H9 (cell line): ENCODE results near the gene KIF16B. TPM values are rescaled to one million over a fixed set of nuclear protein-coding genes. Genes with fewer than 3 reads are reported as not detected.

Experiments
- DNase-seq: peaks from one replicate; pipeline ENCODE4 v3.0.0-alpha.2; 2017
- H2AFZ ChIP-seq: one replicate; pipeline ENCODE4 v1.6.1; 2013; ENCODE audit warnings: mild to moderate bottlenecking, low read length, control low read depth, moderate library complexity
- H2AK5ac ChIP-seq: 2 replicates; pipeline ENCODE4 v1.6.1; 2013; ENCODE audit warnings: low read length, control low read depth, mixed read lengths; ENCODE audit not compliant: insufficient read length
- H2BK120ac ChIP-seq: one replicate; pipeline ENCODE4 v1.6.1; 2013; ENCODE audit warnings: low read depth, mild to moderate bottlenecking, low read length, control low read depth, inconsistent platforms; ENCODE audit not compliant: poor library complexity, severe bottlenecking
- H2BK12ac ChIP-seq: 2 replicates; pipeline ENCODE4 v1.6.1; 2013; ENCODE audit warnings: low read length, control low read depth, mixed read lengths, low read depth; ENCODE audit not compliant: insufficient read length
- H2BK15ac ChIP-seq: 2 replicates; pipeline ENCODE4 v1.6.1; 2013; ENCODE audit warnings: low read depth, low read length, control low read depth
- H2BK20ac ChIP-seq: one replicate; pipeline ENCODE4 v1.6.1; 2013; ENCODE audit warnings: low read depth, mild to moderate bottlenecking, low read length, control low read depth, inconsistent platforms; ENCODE audit not compliant: poor library complexity, severe bottlenecking
- H2BK5ac ChIP-seq: 2 replicates; pipeline ENCODE4 v1.6.1; 2013; ENCODE audit warnings: low read length, control low read depth, mixed read lengths; ENCODE audit not compliant: insufficient read length
- H3K14ac ChIP-seq: 2 replicates; pipeline ENCODE4 v1.6.1; 2013; ENCODE audit warnings: low read length, control low read depth; ENCODE audit not compliant: insufficient read depth
- H3K18ac ChIP-seq: 2 replicates; pipeline ENCODE4 v1.6.1; 2013; ENCODE audit warnings: low read depth, mild to moderate bottlenecking, mixed read lengths, low read length, control low read depth; ENCODE audit not compliant: insufficient read length
- H3K23ac ChIP-seq: 2 replicates; pipeline ENCODE4 v1.6.1; 2013; ENCODE audit warnings: low read length, control low read depth, mixed read lengths, low read depth; ENCODE audit not compliant: insufficient read length
- H3K23me2 ChIP-seq: 2 replicates; pipeline ENCODE4 v1.6.1; 2013; ENCODE audit warnings: low read depth, mild to moderate bottlenecking, mixed read lengths, low read length, control low read depth; ENCODE audit not compliant: insufficient read length, poor library complexity, severe bottlenecking
- H3K27ac ChIP-seq: 2 replicates; pipeline ENCODE4 v1.5.1; 2013; ENCODE audit warnings: low read length, control low read depth, mixed read lengths, low read depth; ENCODE audit not compliant: insufficient read length
- H3K27me3 ChIP-seq: 2 replicates; pipeline ENCODE4 v1.6.1; 2013; ENCODE audit warnings: low read length, control low read depth, inconsistent platforms; ENCODE audit not compliant: insufficient read depth
- H3K4ac ChIP-seq: 2 replicates; pipeline ENCODE4 v1.6.1; 2013; ENCODE audit warnings: low read depth, mild to moderate bottlenecking, control low read depth, inconsistent platforms, low read length, moderate library complexity
- H3K4me1 ChIP-seq: 2 replicates; pipeline ENCODE4 v1.6.1; 2013; ENCODE audit warnings: low read length, control low read depth, inconsistent platforms; ENCODE audit not compliant: insufficient read depth
- H3K4me2 ChIP-seq: 2 replicates; pipeline ENCODE4 v1.6.1; 2013; ENCODE audit warnings: low read length, control low read depth, mixed read lengths; ENCODE audit not compliant: insufficient read length, insufficient read depth
- H3K56ac ChIP-seq: 2 replicates; pipeline ENCODE4 v1.6.1; 2013; ENCODE audit warnings: low read depth, mild to moderate bottlenecking, mixed read lengths, low read length, control low read depth; ENCODE audit not compliant: insufficient read length
- H3K79me1 ChIP-seq: 2 replicates; pipeline ENCODE4 v1.6.1; 2013; ENCODE audit warnings: low read depth, mild to moderate bottlenecking, moderate library complexity, low read length, control low read depth, inconsistent platforms; ENCODE audit not compliant: insufficient read depth, poor library complexity, severe bottlenecking
- H3K79me2 ChIP-seq: 2 replicates; pipeline ENCODE4 v1.6.1; 2013; ENCODE audit warnings: low read length, control low read depth, inconsistent platforms; ENCODE audit not compliant: insufficient read depth
- H3K9ac ChIP-seq: 2 replicates; pipeline ENCODE4 v1.6.1; 2013; ENCODE audit warnings: low read length, control low read depth, mixed read lengths; ENCODE audit not compliant: insufficient read length; ENCODE audit errors: extremely low read depth
- H3K9me3 ChIP-seq: one replicate; pipeline ENCODE4 v1.6.1; 2013; ENCODE audit warnings: low read depth, low read length, inconsistent platforms; ENCODE audit not compliant: control insufficient read depth
- H3T11ph ChIP-seq: one replicate; pipeline ENCODE4 v1.6.1; 2013; ENCODE audit warnings: mild to moderate bottlenecking, low read length, control low read depth, inconsistent platforms
- H4K20me1 ChIP-seq: one replicate; pipeline ENCODE4 v1.6.1; 2013; ENCODE audit not compliant: control insufficient read depth, insufficient read length, insufficient read depth
- H4K5ac ChIP-seq: 2 replicates; pipeline ENCODE4 v1.6.1; 2013; ENCODE audit warnings: low read depth, mild to moderate bottlenecking, mixed read lengths, low read length, control low read depth; ENCODE audit not compliant: insufficient read length
- H4K8ac ChIP-seq: replicated peaks from 2 replicates; pipeline ENCODE4 v1.6.1; 2013; ENCODE audit warnings: low read length, control low read depth, mixed read lengths, low read depth; ENCODE audit not compliant: insufficient read length
- H4K91ac ChIP-seq: 2 replicates; pipeline ENCODE4 v1.6.1; 2013; ENCODE audit warnings: low read depth, mild to moderate bottlenecking, moderate library complexity, mixed read lengths, low read length, control low read depth; ENCODE audit not compliant: insufficient read length
- H3K27ac Mint-ChIP-seq, 3 experiments: 2 replicates in 2 of 3; 3 replicates in 1 of 3; pipeline ENCODE4 v1.8.0; 2020 to 2021; ENCODE audit warnings: mixed read lengths in 3 of 3, mild to moderate bottlenecking in 1 of 3, moderate library complexity in 1 of 3
- H3K27me3 Mint-ChIP-seq: 2 replicates; pipeline ENCODE4 v1.8.0; 2021; ENCODE audit warnings: low read depth, mild to moderate bottlenecking, moderate library complexity, mixed read lengths
- H3K36me3 Mint-ChIP-seq, 3 experiments: 2 replicates in 2 of 3; 3 replicates in 1 of 3; pipeline ENCODE4 v1.8.0; 2020 to 2021; ENCODE audit warnings: low read depth in 3 of 3, mixed read lengths in 3 of 3; ENCODE audit not compliant: insufficient read depth in 1 of 3
- H3K4me1 Mint-ChIP-seq, 2 experiments: 2 replicates each; pipeline ENCODE4 v1.8.0; 2020; ENCODE audit warnings: mixed read lengths in 2 of 2
- H3K4me3 Mint-ChIP-seq, 2 experiments: 2 replicates in 1 of 2; 3 replicates in 1 of 2; pipeline ENCODE4 v1.8.0; 2020 to 2021; ENCODE audit warnings: mild to moderate bottlenecking in 2 of 2, mixed read lengths in 2 of 2, moderate library complexity in 1 of 2
- H3K9me3 Mint-ChIP-seq, 2 experiments: 2 replicates in 1 of 2; 3 replicates in 1 of 2; pipeline ENCODE4 v1.8.0; 2020; ENCODE audit warnings: mild to moderate bottlenecking in 2 of 2, mixed read lengths in 2 of 2, moderate library complexity in 1 of 2
- WGBS: extraction: QIAGEN DNeasy Blood & Tissue Kit; methylation state at CpG from one replicate; pipeline ENCODE4 v1.1.7; 2013; ENCODE audit warnings: missing lambda C conversion rate, low lambda C conversion rate, mixed read lengths; ENCODE audit not compliant: insufficient read length; ENCODE audit errors: extremely low coverage; 5-methylcytosine and 5-hydroxymethylcytosine counted together
- total RNA-seq: library from RNA; stranded (reverse); gene quantifications from 2 replicates; pipeline ENCODE4 v1.2.1, GENCODE V29; 2021
- TF ChIP-seq, protein P1 (sequence below): fragments of 200-600 bp; sonication (generic); conservative IDR thresholded peaks from 3 replicates; pipeline ENCODE4 v1.8.0; 2021; ENCODE audit warnings: antibody characterized with exemption, mild to moderate bottlenecking

Gene KIF16B
- total RNA-seq, 1 experiment from 2014 or later = 7.4 TPM

DNA sequence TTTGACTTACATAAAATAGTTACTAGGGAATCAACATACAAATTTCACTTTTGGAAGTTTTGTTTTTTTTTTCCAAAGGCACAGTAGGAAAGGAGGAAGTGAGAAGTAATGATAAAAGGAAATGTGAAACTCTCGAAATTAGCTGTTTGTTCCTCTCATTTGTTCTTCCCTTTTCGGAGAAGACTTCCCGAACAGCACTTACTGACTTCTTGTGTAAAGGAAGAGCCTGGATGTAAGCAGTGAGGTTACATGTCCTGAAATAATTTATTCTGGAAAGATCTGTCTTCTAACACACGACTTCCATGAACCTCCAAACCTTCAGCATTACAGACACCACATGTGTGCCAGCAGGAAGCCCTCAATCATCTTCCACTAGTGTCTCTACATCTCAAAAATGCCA, 59.1 kb downstream of the KIF16B start:
- H2BK120ac ChIP-seq = no peak overlapping the region
- H3K9me3 ChIP-seq = no peaks in the 10 kb centered on the region
- TF ChIP-seq, protein P1, sequence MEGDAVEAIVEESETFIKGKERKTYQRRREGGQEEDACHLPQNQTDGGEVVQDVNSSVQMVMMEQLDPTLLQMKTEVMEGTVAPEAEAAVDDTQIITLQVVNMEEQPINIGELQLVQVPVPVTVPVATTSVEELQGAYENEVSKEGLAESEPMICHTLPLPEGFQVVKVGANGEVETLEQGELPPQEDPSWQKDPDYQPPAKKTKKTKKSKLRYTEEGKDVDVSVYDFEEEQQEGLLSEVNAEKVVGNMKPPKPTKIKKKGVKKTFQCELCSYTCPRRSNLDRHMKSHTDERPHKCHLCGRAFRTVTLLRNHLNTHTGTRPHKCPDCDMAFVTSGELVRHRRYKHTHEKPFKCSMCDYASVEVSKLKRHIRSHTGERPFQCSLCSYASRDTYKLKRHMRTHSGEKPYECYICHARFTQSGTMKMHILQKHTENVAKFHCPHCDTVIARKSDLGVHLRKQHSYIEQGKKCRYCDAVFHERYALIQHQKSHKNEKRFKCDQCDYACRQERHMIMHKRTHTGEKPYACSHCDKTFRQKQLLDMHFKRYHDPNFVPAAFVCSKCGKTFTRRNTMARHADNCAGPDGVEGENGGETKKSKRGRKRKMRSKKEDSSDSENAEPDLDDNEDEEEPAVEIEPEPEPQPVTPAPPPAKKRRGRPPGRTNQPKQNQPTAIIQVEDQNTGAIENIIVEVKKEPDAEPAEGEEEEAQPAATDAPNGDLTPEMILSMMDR = no peak
- DNase-seq = no peak
- H3K23ac ChIP-seq = no peak overlapping the region
- H3K9me3 Mint-ChIP-seq = no peaks in the 10 kb centered on the region
- no peak overlapping the region for H2BK5ac ChIP-seq
- no peaks in the 10 kb centered on the region for H3K27me3 Mint-ChIP-seq
- WGBS = no CpG with 5 or more reads among the region's 4 CpGs
- H4K20me1 ChIP-seq = no peaks in the 10 kb centered on the region
- no peak overlapping the region for H3K9ac ChIP-seq
- no peak overlapping the region for H3T11ph ChIP-seq
- H3K36me3 Mint-ChIP-seq = peaks cover 0 to 8% (median 0%) of the 10 kb centered on the region in 3 experiments; a peak in 2 of 7 replicates
- no peaks in the 10 kb centered on the region for H3K79me1 ChIP-seq
- H4K8ac ChIP-seq = no peak overlapping the region
- no peak overlapping the region for H2AFZ ChIP-seq
- no peak overlapping the region for H3K18ac ChIP-seq
- no peak overlapping the region for H4K5ac ChIP-seq
- H3K56ac ChIP-seq = no peak overlapping the region
- no peak overlapping the region for H3K4me2 ChIP-seq
- no peaks in the 10 kb centered on the region for H3K27me3 ChIP-seq
- H4K91ac ChIP-seq = no peak overlapping the region
- H3K27ac Mint-ChIP-seq = peak overlapping the region in 1 of 3 experiments; percentile 66; a peak in 2 of 7 replicates
- no peak overlapping the region for H2BK20ac ChIP-seq
- H2BK15ac ChIP-seq = no peak overlapping the region
- H3K79me2 ChIP-seq = no peaks in the 10 kb centered on the region
- no peak overlapping the region for H3K4me3 Mint-ChIP-seq
- H3K4ac ChIP-seq = no peak overlapping the region
- no peaks in the 10 kb centered on the region for H3K4me1 ChIP-seq
- H2BK12ac ChIP-seq = no peak overlapping the region
- H3K23me2 ChIP-seq = no peaks in the 10 kb centered on the region
- no peak overlapping the region for H2AK5ac ChIP-seq
- H3K4me1 Mint-ChIP-seq = peaks cover 5 to 10% of the 10 kb centered on the region in 2 experiments; a peak in 3 of 4 replicates
- H3K27ac ChIP-seq = no peak overlapping the region
- H3K14ac ChIP-seq = no peak overlapping the region
